ENCODE measurements around the gene CTU2.

CTU2 gene

DNA sequence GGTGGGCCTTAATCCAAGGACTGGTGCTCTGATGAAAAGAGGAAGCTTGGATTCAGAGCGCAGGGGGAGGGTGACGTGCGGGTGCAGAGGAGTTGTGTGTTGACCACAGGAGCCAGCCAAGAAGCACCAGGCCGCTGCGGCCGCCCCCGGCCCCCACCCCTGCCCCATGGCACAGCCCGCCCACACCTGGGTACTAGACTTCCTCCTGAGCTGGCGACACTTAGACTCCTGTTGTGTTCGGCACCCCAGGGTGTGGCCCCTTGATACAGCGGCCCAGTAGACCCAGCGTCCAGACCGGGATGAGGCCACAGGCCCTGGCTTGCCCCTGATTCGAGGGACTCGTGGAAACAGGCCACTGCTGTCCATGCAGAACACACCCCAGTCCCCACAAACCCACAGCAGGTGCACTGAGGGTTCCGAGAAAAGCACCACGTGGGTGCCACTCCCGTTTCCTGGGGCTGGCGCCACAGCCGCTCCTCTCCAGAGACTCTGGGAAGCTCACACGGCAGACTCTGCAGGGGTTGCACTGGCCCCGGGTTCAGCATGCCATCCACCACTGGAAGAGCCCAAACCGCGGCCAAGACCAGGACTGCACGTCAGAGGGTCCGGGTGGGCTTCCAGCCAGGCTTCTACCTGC, 14.3 kb upstream of the CTU2 start:
- ChIA-PET CTCF (interaction anchor here (1.0 kb wide), 1 partner anchor 19 kb away, joined by 4 read pairs; no protein-coding TSS in a partner anchor), POLR2A (no interaction called here)
- TF ChIP-seq, protein P1, sequence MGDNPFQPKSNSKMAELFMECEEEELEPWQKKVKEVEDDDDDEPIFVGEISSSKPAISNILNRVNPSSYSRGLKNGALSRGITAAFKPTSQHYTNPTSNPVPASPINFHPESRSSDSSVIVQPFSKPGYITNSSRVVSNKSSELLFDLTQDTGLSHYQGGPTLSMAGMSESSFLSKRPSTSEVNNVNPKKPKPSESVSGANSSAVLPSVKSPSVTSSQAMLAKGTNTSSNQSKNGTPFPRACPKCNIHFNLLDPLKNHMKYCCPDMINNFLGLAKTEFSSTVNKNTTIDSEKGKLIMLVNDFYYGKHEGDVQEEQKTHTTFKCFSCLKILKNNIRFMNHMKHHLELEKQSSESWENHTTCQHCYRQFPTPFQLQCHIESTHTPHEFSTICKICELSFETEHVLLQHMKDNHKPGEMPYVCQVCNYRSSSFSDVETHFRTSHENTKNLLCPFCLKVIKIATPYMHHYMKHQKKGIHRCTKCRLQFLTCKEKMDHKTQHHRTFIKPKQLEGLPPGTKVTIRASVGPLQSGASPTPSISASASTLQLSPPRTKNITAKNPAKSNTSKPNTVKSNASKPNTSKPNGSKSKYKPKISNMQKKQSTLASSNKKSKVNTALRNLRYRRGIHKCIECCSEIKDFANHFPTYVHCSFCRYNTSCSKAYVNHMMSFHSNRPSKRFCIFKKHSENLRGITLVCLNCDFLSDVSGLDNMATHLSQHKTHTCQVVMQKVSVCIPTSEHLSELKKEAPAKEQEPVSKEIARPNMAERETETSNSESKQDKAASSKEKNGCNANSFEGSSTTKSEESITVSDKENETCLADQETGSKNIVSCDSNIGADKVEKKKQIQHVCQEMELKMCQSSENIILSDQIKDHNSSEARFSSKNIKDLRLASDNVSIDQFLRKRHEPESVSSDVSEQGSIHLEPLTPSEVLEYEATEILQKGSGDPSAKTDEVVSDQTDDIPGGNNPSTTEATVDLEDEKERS (tag by site-specific recombination; IDR thresholded peaks at IDR 0.05), result no peak
- TF ChIP-seq, protein P2, sequence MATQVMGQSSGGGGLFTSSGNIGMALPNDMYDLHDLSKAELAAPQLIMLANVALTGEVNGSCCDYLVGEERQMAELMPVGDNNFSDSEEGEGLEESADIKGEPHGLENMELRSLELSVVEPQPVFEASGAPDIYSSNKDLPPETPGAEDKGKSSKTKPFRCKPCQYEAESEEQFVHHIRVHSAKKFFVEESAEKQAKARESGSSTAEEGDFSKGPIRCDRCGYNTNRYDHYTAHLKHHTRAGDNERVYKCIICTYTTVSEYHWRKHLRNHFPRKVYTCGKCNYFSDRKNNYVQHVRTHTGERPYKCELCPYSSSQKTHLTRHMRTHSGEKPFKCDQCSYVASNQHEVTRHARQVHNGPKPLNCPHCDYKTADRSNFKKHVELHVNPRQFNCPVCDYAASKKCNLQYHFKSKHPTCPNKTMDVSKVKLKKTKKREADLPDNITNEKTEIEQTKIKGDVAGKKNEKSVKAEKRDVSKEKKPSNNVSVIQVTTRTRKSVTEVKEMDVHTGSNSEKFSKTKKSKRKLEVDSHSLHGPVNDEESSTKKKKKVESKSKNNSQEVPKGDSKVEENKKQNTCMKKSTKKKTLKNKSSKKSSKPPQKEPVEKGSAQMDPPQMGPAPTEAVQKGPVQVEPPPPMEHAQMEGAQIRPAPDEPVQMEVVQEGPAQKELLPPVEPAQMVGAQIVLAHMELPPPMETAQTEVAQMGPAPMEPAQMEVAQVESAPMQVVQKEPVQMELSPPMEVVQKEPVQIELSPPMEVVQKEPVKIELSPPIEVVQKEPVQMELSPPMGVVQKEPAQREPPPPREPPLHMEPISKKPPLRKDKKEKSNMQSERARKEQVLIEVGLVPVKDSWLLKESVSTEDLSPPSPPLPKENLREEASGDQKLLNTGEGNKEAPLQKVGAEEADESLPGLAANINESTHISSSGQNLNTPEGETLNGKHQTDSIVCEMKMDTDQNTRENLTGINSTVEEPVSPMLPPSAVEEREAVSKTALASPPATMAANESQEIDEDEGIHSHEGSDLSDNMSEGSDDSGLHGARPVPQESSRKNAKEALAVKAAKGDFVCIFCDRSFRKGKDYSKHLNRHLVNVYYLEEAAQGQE (tag by site-specific recombination; IDR thresholded peaks at IDR 0.05), result no peak
- TF ChIP-seq, protein P3, sequence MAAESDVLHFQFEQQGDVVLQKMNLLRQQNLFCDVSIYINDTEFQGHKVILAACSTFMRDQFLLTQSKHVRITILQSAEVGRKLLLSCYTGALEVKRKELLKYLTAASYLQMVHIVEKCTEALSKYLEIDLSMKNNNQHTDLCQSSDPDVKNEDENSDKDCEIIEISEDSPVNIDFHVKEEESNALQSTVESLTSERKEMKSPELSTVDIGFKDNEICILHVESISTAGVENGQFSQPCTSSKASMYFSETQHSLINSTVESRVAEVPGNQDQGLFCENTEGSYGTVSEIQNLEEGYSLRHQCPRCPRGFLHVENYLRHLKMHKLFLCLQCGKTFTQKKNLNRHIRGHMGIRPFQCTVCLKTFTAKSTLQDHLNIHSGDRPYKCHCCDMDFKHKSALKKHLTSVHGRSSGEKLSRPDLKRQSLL (tag by site-specific recombination; IDR thresholded peaks at IDR 0.05), result no peak
- TF ChIP-seq ZNF596 (tag by site-specific recombination; IDR thresholded peaks at IDR 0.05) (no peak), PRDM1 (tag by site-specific recombination; IDR thresholded peaks at IDR 0.05) (no peak), GFI1B (tag by site-specific recombination; IDR thresholded peaks at IDR 0.05) (no peak), ZNF174 (tag by site-specific recombination; IDR thresholded peaks at IDR 0.05) (no peak), ZNF341 (tag by site-specific recombination; IDR thresholded peaks at IDR 0.05; ENCODE audit: low read depth) (no peak), ZNF768 (tag by site-specific recombination; IDR thresholded peaks at IDR 0.05) (no peak)
- TF ChIP-seq, protein P4, sequence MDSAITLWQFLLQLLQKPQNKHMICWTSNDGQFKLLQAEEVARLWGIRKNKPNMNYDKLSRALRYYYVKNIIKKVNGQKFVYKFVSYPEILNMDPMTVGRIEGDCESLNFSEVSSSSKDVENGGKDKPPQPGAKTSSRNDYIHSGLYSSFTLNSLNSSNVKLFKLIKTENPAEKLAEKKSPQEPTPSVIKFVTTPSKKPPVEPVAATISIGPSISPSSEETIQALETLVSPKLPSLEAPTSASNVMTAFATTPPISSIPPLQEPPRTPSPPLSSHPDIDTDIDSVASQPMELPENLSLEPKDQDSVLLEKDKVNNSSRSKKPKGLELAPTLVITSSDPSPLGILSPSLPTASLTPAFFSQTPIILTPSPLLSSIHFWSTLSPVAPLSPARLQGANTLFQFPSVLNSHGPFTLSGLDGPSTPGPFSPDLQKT (IDR thresholded peaks at IDR 0.05; ENCODE audit: borderline replicate concordance, low read depth, low read length), result no peak
- TF ChIP-seq, protein P5, sequence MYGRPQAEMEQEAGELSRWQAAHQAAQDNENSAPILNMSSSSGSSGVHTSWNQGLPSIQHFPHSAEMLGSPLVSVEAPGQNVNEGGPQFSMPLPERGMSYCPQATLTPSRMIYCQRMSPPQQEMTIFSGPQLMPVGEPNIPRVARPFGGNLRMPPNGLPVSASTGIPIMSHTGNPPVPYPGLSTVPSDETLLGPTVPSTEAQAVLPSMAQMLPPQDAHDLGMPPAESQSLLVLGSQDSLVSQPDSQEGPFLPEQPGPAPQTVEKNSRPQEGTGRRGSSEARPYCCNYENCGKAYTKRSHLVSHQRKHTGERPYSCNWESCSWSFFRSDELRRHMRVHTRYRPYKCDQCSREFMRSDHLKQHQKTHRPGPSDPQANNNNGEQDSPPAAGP (tag by site-specific recombination; IDR thresholded peaks at IDR 0.05), result no peak

DNA sequence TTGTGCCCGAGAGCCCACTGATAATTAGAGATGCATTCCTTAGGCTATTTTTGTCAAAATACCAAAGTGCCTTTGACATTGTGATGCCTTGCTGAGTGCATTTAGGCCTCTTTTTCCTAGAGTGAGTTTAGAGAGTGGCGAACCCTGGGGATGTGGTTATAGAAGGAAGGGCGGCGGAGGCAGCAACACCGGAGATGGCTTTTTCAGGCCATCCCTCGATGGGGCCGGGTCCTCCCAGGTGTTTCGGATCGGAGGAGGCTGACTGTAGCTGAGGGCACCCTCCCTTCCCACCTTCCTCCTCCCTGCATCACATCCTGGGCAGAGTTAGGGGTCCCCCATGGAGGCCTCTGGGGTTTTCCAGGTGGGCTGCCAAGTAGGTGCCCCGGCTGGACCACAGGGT, 13.4 kb upstream of the CTU2 start:
- Histone ChIP-seq H3K4me3 (ENCODE audit: low read depth, low read length) (no peak overlapping the region), H3K27ac (ENCODE audit: extremely low read depth, low read depth, low read length) (no peak overlapping the region), H3K4me1 (ENCODE audit: control insufficient read depth, insufficient read depth, low read length) (peaks cover 3% of the 10 kb centered on the region; the same call in 1 of the 2 replicates), H3K9me3 (ENCODE audit: control insufficient read depth, insufficient read depth, low read depth, low read length) (no peaks in the 10 kb centered on the region), H3K36me3 (ENCODE audit: control insufficient read depth in 2 of 2, insufficient read depth in 1 of 2, low read length in 2 of 2) (peaks cover 0 to 14% of the 10 kb centered on the region in 2 experiments; a peak in 1 of 3 replicates)
- CTCF ChIA-PET, result no interaction called here
- POLR2A ChIA-PET, result interaction anchor here (0.6 kb wide), 1 partner anchor 93 kb away, joined by 4 read pairs; no protein-coding TSS in a partner anchor
- TF ChIP-seq ZNF660 (tag by site-specific recombination; IDR thresholded peaks at IDR 0.05) (no peak), IKZF3 (tag by site-specific recombination; IDR thresholded peaks at IDR 0.05) (no peak), ZNF621 (tag by site-specific recombination; IDR thresholded peaks at IDR 0.05) (no peak), SP3 (tag by site-specific recombination; IDR thresholded peaks at IDR 0.05) (no peak), ZFP37 (tag by site-specific recombination; IDR thresholded peaks at IDR 0.05) (no peak), ZNF785 (tag by site-specific recombination; IDR thresholded peaks at IDR 0.05) (no peak), ZNF548 (tag by site-specific recombination; IDR thresholded peaks at IDR 0.05) (no peak), ZFP3 (tag by site-specific recombination; IDR thresholded peaks at IDR 0.05; ENCODE audit: low read depth) (no peak), ZBTB7A (tag by site-specific recombination; IDR thresholded peaks at IDR 0.05; ENCODE audit: low read depth) (no peak), ZNF544 (tag by site-specific recombination; IDR thresholded peaks at IDR 0.05) (no peak)

More for the DNA sequence above, 14.3 kb upstream of the CTU2 start:
- H3K4me1 ChIP-seq (ENCODE audit: control insufficient read depth, insufficient read depth, low read length), result peaks cover 3% of the 10 kb centered on the region; the same call in 1 of the 2 replicates
- H3K4me3 ChIP-seq (ENCODE audit: low read depth, low read length), result no peak overlapping the region
- no peaks in the 10 kb centered on the region for H3K9me3 ChIP-seq (ENCODE audit: control insufficient read depth, insufficient read depth, low read depth, low read length)
- no peak overlapping the region for H3K27ac ChIP-seq (ENCODE audit: extremely low read depth, low read depth, low read length)
- peaks cover 0 to 5% of the 10 kb centered on the region in 2 experiments; a peak in 1 of 3 replicates for H3K36me3 ChIP-seq (ENCODE audit: control insufficient read depth in 2 of 2, insufficient read depth in 1 of 2, low read length in 2 of 2)

Measured in HEK293 (cell line).